Coronary artery (tissue), 2 donors: ENCODE data around the gene PNLIPRP3.
A peak's percentile ranks its signal among the peaks of the same experiment; 100 is the strongest.

Experiments used
- DNase-seq: peaks from one replicate; pipeline ENCODE4 v3.0.0-alpha.2; 2017; ENCODE audit warnings: low spot score
- H3K27ac ChIP-seq, 2 donors: fragments of 200-600 bp; sonication (generic); one replicate each; pipeline ENCODE4 v1.5.1; 2016 to 2019
- H3K4me3 ChIP-seq: fragments of 200-600 bp; sonication (generic); 2 replicates; pipeline ENCODE4 v1.5.1; 2016; ENCODE audit warnings: mild to moderate bottlenecking, moderate library complexity
- CTCF ChIP-seq: fragments of 200-600 bp; sonication (generic); IDR thresholded peaks from one replicate; pipeline ENCODE4 v1.5.1; 2019; ENCODE audit warnings: antibody characterized with exemption

The PNLIPRP3 gene

DNA sequence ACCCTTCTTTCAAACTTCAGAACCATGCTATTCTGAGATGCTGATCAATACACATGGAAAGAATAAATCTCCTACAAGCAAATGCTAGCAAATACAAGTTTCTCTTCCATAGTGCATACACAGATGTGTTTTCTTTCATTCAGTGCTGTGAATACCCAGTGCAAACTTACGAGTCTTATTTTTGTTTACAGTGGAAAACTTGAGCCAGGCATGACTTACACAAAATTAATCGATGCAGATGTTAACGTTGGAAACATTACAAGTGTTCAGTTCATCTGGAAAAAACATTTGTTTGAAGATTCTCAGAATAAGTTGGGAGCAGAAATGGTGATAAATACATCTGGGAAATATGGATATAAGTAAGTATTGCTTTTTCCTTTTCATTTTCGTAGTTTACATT, 48.8 kb downstream of the PNLIPRP3 start:
- TF ChIP-seq CTCF: no peak
- H3K27ac ChIP-seq: no peak overlapping the region
- no peak for DNase-seq
- H3K4me3 ChIP-seq: no peak overlapping the region

GRCh38 chr10:116477986-116478664, 50.5 kb downstream of the PNLIPRP3 start:
- Histone ChIP-seq H3K27ac (no peak overlapping the region), H3K4me3 (no peak overlapping the region)
- no peak for TF ChIP-seq CTCF
- DNase-seq: no peak

DNA sequence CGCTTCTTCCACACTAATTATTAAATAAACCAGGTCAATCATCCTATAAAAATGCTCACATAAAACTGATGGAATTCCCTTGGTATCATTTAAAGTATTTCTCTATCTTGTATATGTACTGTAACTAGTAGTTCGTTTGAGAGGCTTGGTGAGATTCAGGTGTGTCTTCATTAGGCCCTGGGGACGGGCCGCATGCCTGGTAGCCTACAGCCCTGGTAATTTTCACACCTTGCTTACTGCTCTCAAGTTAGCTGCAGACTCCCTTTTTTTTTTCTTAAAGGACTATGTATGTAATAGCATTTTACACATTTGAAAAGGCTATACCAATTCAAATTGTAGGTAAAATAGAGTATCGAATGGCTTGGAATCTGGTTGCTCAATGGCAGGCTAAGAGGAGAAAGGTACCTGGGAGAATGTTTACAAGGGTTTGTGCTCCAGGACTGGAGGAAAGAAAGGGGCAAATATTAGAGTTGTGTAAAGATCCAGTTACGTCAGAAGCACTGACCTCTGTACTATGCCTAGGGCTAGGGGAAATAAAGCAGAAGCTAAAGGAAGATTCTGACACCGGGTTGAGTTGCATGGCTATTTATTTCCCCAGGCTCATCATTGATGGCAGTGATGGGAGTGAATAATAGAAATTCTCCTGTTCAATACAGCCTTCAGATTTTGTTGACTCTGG, 59.3 kb downstream of the PNLIPRP3 start:
- H3K4me3 ChIP-seq: no peak overlapping the region
- DNase-seq: no peak
- TF ChIP-seq CTCF: no peak
- H3K27ac ChIP-seq: no peak overlapping the region

DNA sequence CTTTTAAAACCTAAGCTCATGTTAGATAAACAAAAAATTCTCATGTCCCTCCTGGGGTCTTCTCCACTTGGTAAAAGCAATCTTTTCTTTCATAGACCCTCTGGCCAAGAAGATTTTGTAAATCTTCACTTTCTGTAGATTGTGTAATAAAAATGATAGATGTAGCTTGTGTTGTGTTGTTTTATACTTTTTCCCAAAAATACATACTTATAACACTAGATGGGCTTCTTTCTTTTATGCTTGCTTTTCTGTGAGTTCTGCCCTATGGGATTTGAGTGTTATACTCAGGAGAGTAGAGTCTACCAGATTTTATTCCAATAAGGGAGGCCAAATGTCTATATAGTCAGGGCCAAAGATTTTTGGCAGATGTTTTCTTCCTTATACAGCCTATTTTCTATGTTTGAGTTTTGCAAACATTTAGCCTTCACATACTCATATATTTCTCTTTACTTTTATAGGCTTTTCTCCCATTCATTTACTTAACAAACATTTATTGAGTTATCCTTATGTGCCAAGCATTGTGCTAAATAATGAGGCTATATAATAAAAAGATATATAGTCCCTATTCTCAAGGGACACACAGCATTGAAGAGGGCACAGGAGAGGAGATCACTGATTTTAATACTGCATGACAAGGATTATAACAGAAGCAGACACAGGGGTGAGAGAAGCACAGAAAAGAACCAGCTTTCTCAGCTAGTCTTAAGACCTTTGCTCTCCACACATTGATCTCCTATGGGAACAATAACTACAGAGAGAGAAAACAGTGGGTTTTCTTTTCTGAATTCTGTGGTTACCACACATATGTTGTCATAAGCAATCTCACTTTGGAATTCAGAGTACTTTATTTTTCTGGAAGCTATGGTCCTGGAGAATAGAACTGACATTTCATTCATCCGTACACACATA, 60.1 kb downstream of the PNLIPRP3 start:
- no peak for DNase-seq
- no peak overlapping the region for H3K4me3 ChIP-seq
- no peak overlapping the region for H3K27ac ChIP-seq
- TF ChIP-seq CTCF: no peak

DNA sequence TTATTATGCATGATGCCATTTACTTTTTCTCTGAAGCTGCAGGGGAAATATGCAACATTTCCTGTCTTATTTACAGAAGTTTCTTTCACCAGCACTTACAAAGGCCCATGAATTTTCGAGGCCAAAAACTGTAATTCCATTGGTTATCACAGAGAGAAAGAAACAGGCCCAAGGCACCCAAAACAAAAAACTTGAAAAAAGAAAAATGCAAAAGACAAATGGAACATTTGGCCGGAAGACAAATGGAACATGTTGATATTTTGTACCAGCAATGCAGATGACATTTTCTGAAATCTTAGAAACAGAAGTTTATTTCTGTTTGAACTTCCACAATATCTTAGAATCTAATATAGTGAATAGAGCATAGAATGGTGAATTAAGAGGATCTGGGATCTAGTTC, 61.8 kb downstream of the PNLIPRP3 start:
- H3K4me3 ChIP-seq: no peak overlapping the region
- no peak for TF ChIP-seq CTCF
- no peak for DNase-seq
- no peak overlapping the region for H3K27ac ChIP-seq

GRCh38 chr10:116490028-116490662, 62.5 kb downstream of the PNLIPRP3 start:
- Histone ChIP-seq H3K4me3 (no peak overlapping the region), H3K27ac (no peak overlapping the region)
- no peak for DNase-seq
- TF ChIP-seq CTCF: peak; percentile 14
